AG09319 (cell line): ENCODE results near the gene PLAC9.
"Not testable (repeated sequence)": the region's sequence is repeated elsewhere in the genome, so short reads cannot be mapped to it uniquely, and the experiment has no call there.

ENCODE experiments used
- DNase-seq: peaks from one replicate; pipeline ENCODE4 v3.0.0-alpha.2; 2010; ENCODE audit warnings: low read depth; ENCODE audit errors: extremely low read depth
- TF ChIP-seq, protein P1 (sequence below): IDR thresholded peaks from 2 replicates; pipeline ENCODE4 v1.5.1; 2011; ENCODE audit warnings: low read depth, mild to moderate bottlenecking, inconsistent platforms, low read length, moderate library complexity

Gene PLAC9

DNA sequence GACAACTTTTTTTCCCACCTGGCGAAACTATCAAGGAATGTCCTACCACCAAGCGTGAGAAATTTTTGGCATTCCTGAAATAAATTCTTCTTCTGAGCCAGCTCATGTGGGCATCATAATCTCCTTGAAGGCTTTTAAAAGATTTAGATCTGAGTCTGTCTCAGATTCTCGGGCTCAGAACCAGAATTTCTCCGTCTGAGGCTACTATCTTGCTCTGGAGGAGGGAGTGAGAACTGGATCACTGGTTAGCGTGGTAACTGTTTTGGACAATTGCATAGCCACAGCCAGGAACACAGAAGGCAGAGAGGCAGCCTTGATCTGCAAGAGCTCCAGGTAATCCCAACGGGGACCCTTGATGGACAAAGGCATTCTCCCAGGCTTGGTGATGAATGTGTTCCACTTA, 1.0 kb upstream of the PLAC9 start:
- DNase-seq = no peak
- TF ChIP-seq, protein P1, sequence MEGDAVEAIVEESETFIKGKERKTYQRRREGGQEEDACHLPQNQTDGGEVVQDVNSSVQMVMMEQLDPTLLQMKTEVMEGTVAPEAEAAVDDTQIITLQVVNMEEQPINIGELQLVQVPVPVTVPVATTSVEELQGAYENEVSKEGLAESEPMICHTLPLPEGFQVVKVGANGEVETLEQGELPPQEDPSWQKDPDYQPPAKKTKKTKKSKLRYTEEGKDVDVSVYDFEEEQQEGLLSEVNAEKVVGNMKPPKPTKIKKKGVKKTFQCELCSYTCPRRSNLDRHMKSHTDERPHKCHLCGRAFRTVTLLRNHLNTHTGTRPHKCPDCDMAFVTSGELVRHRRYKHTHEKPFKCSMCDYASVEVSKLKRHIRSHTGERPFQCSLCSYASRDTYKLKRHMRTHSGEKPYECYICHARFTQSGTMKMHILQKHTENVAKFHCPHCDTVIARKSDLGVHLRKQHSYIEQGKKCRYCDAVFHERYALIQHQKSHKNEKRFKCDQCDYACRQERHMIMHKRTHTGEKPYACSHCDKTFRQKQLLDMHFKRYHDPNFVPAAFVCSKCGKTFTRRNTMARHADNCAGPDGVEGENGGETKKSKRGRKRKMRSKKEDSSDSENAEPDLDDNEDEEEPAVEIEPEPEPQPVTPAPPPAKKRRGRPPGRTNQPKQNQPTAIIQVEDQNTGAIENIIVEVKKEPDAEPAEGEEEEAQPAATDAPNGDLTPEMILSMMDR = no peak

DNA sequence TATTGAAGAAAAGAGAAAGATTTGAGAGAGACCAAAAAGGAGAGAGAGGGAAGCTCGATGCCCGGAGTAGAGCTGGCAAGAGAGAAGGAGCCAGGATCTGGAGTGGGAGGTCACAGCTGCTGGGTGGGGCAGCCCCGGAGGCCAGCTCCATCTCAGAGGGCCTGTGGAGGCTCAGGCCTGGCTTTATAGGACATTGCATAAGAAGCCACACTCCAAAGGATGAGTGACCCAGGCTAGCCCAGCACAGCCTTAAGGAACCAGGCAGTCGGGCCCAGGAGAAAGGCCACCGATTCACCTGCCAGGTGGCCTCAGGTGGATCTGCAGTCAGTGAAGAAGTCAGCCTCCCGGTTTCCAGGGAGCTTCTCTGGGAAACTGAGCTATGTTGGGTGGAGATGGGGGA, 676 bp downstream of the PLAC9 start:
- DNase-seq = no peak
- TF ChIP-seq, protein P1 = no peak

- DNase-seq = not testable (repeated sequence)
Measured at GRCh38 chr10:80133687-80134086, 1.2 kb downstream of the PLAC9 start.

DNA sequence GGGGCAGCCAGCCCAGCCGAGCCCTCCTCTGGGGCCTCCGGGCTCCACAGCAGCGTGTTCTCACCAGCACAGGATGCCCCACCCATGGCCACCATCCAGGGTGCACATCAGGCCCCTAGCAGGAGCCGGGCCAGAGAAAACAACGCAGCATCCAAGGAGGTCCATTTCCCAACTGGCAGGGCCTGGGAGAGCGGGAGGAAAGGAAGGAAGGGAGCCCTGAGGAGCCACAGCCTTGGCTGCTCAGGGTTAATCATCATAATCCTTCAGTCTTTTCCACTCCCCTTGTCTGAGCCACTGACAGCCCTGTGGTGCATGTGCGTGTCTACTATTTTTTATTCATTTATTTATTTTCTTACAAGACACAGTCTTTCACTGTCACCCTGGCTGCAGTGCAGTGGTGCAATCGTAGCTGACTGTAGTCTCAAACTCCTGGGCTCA, 3.6 kb downstream of the PLAC9 start:
- TF ChIP-seq, protein P1 = no peak
- DNase-seq = peak; percentile 85

- peak; percentile 54 for DNase-seq
- TF ChIP-seq, protein P1 = no peak
Measured at GRCh38 chr10:80137031-80137862, 4.7 kb downstream of the PLAC9 start.

- no peak for DNase-seq
- TF ChIP-seq, protein P1 = no peak
Measured at GRCh38 chr10:80137920-80138319, 5.4 kb downstream of the PLAC9 start.

- TF ChIP-seq, protein P1 = no peak
Measured at GRCh38 chr10:80139265-80139664, 6.7 kb downstream of the PLAC9 start.

GRCh38 chr10:80140251-80140650, 7.7 kb downstream of the PLAC9 start:
- TF ChIP-seq, protein P1 = no peak
- DNase-seq = no peak

More at GRCh38 chr10:80139265-80139664, 6.7 kb downstream of the PLAC9 start:
- DNase-seq = no peak
